ENCODE results near the gene C2orf80. TPM values are rescaled to one million over a fixed set of nuclear protein-coding genes. Genes with fewer than 3 reads are reported as not detected.
"Not testable (repeated sequence)": the region's sequence is repeated elsewhere in the genome, so short reads cannot be mapped to it uniquely, and the experiment has no call there.

Gene C2orf80
- total RNA-seq, 2 donors from 2014 or later = not detected

DNA sequence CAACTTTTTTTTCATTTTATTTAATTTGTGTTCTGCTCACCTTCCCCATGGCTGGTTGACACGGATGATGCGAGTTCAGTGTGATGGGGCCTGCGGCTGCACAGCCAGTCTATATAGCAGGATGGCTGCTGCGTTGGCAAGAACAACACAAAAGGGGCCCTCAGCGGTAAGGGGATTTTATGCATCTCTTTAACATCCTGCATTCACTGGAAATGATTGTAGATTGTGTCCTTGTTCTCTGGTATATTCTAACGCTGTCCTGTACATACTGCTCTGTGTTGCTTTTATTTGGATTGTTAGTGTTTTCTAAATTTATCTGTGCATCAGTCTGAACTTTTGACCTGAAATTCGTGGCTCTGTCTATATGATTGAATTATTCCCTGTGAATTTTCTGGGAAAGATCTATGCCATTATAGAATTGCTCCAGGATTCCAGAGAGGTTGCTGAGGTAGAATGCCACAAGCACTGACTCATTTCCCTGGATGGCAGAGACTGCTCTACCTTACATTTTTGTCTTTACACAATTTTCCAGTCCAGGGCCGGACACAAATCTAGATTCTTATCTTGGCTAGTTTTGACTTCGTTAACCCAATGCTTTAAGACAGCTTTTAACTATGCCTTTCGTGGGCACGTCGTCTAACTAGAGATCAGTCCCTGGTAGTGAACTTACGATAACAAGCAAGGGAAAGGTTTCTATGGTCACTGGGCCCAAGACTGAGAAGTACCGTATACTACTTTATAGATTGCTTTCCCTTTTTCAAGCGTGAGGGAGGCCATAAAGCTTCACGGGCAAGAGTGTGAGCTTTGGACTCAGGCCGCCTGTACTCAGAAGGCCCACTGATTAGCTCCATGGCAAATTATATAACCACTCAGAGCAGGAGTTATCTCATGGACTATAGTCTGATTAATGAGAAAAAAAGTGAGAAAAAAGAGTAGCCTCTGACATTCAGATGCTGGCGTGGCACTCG lies 59.8 kb downstream of the C2orf80 start, which contains the start of gene CRYGC:
TSS of gene CRYGC (minus strand) at position 85 of the 968 bp plus-strand sequence. CDS start at position 49, 36 bp downstream.
- H3K27ac ChIP-seq = no peak within 1 kb of the TSS
- no peaks in the 10 kb centered on the region for H3K9me3 ChIP-seq
- H3K36me3 ChIP-seq = no peaks in the 10 kb centered on the region
- no peaks in the 10 kb centered on the region for H3K27me3 ChIP-seq
- no peak within 1 kb of the TSS for H3K4me3 ChIP-seq
- no peaks in the 10 kb centered on the region for H3K4me1 ChIP-seq
- no peak for DNase-seq (ENCODE audit: low spot score)
- TF ChIP-seq, protein P1, sequence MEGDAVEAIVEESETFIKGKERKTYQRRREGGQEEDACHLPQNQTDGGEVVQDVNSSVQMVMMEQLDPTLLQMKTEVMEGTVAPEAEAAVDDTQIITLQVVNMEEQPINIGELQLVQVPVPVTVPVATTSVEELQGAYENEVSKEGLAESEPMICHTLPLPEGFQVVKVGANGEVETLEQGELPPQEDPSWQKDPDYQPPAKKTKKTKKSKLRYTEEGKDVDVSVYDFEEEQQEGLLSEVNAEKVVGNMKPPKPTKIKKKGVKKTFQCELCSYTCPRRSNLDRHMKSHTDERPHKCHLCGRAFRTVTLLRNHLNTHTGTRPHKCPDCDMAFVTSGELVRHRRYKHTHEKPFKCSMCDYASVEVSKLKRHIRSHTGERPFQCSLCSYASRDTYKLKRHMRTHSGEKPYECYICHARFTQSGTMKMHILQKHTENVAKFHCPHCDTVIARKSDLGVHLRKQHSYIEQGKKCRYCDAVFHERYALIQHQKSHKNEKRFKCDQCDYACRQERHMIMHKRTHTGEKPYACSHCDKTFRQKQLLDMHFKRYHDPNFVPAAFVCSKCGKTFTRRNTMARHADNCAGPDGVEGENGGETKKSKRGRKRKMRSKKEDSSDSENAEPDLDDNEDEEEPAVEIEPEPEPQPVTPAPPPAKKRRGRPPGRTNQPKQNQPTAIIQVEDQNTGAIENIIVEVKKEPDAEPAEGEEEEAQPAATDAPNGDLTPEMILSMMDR (IDR thresholded peaks at IDR 0.05) = no peak

DNA sequence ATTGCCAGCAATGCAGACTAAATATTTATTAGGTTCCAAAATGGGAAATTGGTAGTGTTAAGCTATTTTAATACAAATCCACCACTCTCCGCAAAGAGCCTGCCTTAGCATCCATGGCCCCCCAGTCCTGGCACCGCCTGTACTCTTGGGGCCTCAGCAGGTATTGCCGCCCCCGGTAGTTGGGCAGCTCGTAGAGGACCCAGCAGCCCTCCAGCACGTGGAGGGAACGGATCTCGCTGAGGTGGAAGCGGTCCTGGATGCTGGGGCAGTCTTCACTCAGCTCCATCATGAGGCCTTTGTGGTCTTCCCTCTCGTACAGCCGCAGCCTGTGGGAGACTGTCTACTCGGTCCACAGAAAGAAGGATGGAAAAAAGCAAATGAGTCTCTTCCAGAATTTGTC lies 61.7 kb downstream of the C2orf80 start:
- H3K4me1 ChIP-seq = peaks cover 0 to 7% of the 10 kb centered on the region in 2 donors
- TF ChIP-seq, protein P1 (IDR thresholded peaks at IDR 0.05) = no peak
- no peak overlapping the region for H3K27ac ChIP-seq
- no peaks in the 10 kb centered on the region for H3K27me3 ChIP-seq
- no peaks in the 10 kb centered on the region for H3K9me3 ChIP-seq
- H3K36me3 ChIP-seq = no peaks in the 10 kb centered on the region
- no peak for DNase-seq (ENCODE audit: low spot score)
- no peak overlapping the region for H3K4me3 ChIP-seq

DNA sequence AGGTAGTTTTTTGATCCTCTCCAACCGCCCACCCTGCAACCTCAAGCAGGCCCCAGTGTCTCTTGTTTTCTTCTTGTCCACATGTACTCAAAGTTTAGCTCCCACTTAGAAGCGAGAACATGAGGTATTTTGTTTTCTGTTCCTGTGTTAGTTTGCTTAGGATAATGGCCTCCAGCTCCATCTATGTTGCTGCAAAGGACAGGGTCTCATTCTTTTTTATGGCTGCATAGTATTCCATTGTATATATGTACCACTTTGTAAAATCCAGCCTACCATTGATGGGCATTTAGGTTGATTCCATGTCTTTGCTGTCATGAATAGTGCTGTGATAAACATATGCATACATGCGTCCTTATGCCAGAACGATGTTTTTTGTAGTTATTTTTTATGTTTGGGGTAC lies 62.7 kb downstream of the C2orf80 start:
- Histone ChIP-seq H3K36me3 (no peaks in the 10 kb centered on the region), H3K4me1 (peaks cover 0 to 7% of the 10 kb centered on the region in 2 donors), H3K4me3 (no peak overlapping the region), H3K27ac (no peak overlapping the region), H3K27me3 (no peaks in the 10 kb centered on the region), H3K9me3 (no peaks in the 10 kb centered on the region)
- DNase-seq (ENCODE audit: low spot score) = no peak
- TF ChIP-seq, protein P1 (IDR thresholded peaks at IDR 0.05) = no peak

DNA sequence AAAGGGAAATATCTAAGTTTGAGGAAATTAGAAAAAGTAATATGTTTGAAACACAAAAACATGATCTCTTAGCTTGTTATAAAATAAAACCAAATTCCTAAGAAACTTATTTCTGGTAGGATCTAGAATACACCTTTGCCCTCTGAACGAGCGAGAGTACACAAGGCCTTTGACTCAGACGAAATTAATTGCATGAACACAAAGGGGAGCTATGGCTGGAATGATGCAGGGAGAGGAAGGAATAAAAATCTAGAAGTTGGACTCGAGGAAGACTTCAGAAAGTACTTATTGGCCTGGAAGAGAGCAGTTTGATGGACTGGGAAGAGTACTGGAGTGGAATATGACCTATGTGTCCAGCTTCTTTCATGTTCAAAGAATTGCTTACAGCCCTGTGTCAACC lies 64.6 kb downstream of the C2orf80 start:
- H3K27me3 ChIP-seq = no peaks in the 10 kb centered on the region
- H3K9me3 ChIP-seq = no peaks in the 10 kb centered on the region
- no peak overlapping the region for H3K4me3 ChIP-seq
- TF ChIP-seq, protein P1 (IDR thresholded peaks at IDR 0.05) = no peak
- H3K4me1 ChIP-seq = peaks cover 0 to 7% of the 10 kb centered on the region in 2 donors
- no peak overlapping the region for H3K27ac ChIP-seq
- no peak for DNase-seq (ENCODE audit: low spot score)
- H3K36me3 ChIP-seq = no peaks in the 10 kb centered on the region

DNA sequence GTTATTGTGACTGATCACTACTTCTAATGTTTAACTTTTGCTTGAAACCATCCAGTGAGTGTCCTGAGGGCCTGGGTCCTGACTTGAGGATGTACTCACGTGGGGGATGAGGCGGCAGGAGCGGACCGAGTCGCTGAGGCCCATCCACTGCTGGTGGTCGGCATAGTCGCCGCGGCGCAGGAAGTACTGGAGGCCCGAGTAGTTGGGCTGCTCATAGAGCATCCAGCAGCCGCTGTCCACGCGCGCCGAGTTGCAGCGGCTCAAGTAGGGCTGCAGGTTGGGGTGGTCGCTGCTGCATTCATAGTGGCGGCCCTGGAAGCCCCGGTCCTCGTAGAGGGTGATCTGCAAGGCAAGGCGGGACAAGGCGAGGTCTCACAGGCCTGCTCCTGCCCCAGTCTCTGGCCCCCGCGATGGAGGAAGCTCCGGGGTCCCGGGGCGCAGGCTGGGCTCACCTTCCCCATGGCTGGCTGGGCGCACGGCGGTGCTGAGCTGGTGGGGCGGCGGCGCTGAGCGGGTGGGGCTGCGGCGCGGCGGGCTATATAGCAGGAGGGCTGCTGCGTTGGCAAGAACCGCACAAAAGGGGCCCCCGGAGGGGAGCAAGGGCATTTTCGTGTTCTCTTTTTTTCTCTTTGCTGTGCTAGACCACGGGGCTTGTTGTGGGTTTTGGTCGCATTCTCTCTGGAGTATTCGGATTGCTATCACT lies 65.7 kb downstream of the C2orf80 start, which contains the start of gene CRYGD:
TSS of gene CRYGD (minus strand) at position 512 of the 703 bp plus-strand sequence. CDS start at position 461, 51 bp downstream.
- not testable (repeated sequence) for H3K9me3 ChIP-seq; H3K36me3 ChIP-seq; DNase-seq (ENCODE audit: low spot score); H3K4me1 ChIP-seq; H3K27ac ChIP-seq; H3K27me3 ChIP-seq
- H3K4me3 ChIP-seq = peak within 1 kb of the TSS; percentile 3 to 26

DNA sequence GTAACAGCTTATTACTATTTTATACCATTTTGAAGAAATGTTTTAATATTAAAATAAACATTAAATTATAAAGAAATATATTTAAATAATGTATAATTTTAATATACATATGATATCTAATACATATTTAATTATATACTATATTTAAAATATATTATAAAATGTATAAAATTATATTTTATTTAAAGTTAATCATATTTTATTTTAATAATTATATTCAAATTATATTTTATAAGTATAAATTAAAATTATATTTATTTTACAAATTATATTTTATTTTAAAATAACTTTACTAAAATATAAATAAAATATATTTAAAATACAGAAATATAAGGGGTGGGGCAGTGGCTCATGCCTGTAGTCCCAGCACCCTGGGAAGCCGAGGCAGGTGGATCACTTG lies 67.6 kb downstream of the C2orf80 start:
- TF ChIP-seq, protein P1 (IDR thresholded peaks at IDR 0.05) = no peak
- no peak for DNase-seq (ENCODE audit: low spot score)

More for the DNA sequence above, 67.6 kb downstream of the C2orf80 start:
- Histone ChIP-seq H3K36me3 (no peaks in the 10 kb centered on the region), H3K4me3 (no peak overlapping the region), H3K27me3 (no peaks in the 10 kb centered on the region), H3K27ac (no peak overlapping the region), H3K9me3 (no peaks in the 10 kb centered on the region), H3K4me1 (peaks cover 0 to 7% of the 10 kb centered on the region in 2 donors)

Data from right atrium auricular region (tissue), 2 donors.